Brain microvascular endothelial cell (primary cell): ENCODE data around the gene PRKCB.

Source experiments
- DNase-seq: peaks from one replicate; pipeline ENCODE4 v3.0.0-alpha.2; 2020
- H3K27ac ChIP-seq: fragments of 250-450 bp; sonication (Bioruptor Pico); 2 replicates; pipeline ENCODE4 v1.5.1; 2020; ENCODE audit warnings: mild to moderate bottlenecking, moderate library complexity
- H3K27me3 ChIP-seq: fragments of 250-450 bp; sonication (Bioruptor Pico); replicated peaks from 2 replicates; pipeline ENCODE4 v1.5.1; 2020; ENCODE audit warnings: mild to moderate bottlenecking
- H3K36me3 ChIP-seq: fragments of 250-450 bp; sonication (Bioruptor Pico); replicated peaks from 2 replicates; pipeline ENCODE4 v1.5.1; 2020; ENCODE audit warnings: mild to moderate bottlenecking
- H3K4me3 ChIP-seq: 2 replicates; pipeline ENCODE4 v1.5.1; 2011; ENCODE audit warnings: low read depth, mild to moderate bottlenecking, control low read depth, low read length, moderate library complexity
- in situ Hi-C: cut with HindIII; loops from 2 replicates; pipeline ENCODE4 v1.10.0; 2017; ENCODE audit warnings: low sequenced_read_pairs, low pct_ligation_motif_present
- TF ChIP-seq, protein P1 (sequence below): IDR thresholded peaks from 2 replicates; pipeline ENCODE4 v1.5.1; 2011; ENCODE audit warnings: low read depth, mild to moderate bottlenecking, moderate library complexity, low read length, control low read depth, inconsistent platforms; ENCODE audit errors: missing control alignments

PRKCB gene

DNA sequence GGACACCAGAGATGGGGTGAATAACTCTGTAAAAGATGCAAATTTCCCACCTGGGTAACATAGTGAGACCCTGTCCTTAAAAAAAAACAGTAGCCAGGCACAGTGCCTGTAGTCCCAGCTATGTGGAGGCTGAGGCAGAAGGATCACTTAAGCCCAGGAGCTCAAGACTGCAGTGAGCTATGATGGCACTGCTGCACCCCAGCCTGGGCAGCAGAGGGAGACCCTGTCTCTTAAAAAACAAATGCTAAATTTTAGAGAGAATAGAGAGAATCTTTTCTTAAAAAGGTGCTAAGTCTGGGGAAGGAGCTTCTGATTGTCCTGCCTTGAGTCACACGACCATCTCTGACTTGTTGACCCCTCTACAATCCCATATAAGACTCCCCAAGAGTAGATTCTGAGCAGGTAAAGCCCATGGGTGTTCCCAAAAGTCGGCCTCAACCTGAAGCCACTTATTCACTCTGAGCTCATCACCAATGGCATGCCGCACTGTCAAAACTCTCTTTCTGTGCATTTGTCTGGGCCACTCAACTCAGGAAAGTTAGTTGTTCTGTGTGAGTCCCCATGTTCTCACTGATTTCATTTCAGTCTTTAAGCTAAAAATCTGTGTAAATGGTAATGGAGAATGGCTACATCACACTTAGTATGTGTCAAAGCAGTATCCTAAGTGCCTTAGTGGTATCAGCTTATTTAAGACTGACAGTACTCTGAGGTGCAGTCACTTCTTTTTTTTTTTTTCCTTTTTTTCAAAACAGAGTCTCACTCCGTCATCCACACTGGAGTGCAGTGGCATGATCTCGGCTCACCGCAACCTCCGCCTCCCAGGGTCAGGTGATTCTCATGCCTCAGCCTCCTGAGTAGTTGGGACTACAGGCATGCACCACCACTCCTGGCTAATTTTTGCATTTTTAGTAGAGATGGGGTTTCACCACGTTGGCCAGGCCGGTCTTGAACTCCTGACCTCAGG, 41.6 kb downstream of the PRKCB start:
- no peaks in the 10 kb centered on the region for H3K27me3 ChIP-seq
- no peak overlapping the region for H3K4me3 ChIP-seq
- no peaks in the 10 kb centered on the region for H3K36me3 ChIP-seq
- no peak overlapping the region for H3K27ac ChIP-seq
- DNase-seq, result no peak
- TF ChIP-seq, protein P1, sequence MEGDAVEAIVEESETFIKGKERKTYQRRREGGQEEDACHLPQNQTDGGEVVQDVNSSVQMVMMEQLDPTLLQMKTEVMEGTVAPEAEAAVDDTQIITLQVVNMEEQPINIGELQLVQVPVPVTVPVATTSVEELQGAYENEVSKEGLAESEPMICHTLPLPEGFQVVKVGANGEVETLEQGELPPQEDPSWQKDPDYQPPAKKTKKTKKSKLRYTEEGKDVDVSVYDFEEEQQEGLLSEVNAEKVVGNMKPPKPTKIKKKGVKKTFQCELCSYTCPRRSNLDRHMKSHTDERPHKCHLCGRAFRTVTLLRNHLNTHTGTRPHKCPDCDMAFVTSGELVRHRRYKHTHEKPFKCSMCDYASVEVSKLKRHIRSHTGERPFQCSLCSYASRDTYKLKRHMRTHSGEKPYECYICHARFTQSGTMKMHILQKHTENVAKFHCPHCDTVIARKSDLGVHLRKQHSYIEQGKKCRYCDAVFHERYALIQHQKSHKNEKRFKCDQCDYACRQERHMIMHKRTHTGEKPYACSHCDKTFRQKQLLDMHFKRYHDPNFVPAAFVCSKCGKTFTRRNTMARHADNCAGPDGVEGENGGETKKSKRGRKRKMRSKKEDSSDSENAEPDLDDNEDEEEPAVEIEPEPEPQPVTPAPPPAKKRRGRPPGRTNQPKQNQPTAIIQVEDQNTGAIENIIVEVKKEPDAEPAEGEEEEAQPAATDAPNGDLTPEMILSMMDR, result no peak
- in situ Hi-C loops, result no loop called here

DNA sequence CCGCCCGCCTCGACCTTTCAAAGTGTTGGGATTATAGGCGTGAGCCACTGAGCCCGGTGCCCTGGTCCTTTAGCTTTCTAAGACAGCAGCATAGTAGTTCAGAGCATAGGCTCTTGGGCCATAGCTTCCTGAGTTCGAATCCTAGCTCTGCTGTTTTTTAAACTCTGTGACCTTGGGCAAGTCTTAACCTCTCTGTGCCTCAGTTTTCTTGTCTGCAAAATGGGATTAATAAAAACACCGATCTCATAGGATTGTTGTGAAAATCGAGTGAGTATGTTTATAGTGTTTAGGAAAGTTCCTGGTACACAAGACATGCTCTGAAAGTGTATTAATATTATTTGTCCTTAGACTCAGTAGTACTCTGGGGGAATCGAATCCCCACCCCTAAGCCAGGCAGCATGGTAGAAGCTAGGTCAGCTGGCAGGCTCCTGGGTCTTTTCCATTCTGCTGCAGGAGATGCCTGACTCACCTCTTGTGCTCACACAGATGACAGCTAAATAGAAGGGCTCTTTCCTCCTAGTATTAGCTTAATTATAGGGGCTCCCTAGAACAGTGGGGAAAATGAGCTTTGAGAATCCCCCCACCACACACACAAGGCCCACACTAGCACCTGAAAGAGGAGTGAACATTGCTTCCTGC, 44.1 kb downstream of the PRKCB start:
- H3K36me3 ChIP-seq, result no peaks in the 10 kb centered on the region
- in situ Hi-C loops, result no loop called here
- H3K27ac ChIP-seq, result no peak overlapping the region
- TF ChIP-seq, protein P1, result no peak
- no peaks in the 10 kb centered on the region for H3K27me3 ChIP-seq
- no peak for DNase-seq
- H3K4me3 ChIP-seq, result no peak overlapping the region

DNA sequence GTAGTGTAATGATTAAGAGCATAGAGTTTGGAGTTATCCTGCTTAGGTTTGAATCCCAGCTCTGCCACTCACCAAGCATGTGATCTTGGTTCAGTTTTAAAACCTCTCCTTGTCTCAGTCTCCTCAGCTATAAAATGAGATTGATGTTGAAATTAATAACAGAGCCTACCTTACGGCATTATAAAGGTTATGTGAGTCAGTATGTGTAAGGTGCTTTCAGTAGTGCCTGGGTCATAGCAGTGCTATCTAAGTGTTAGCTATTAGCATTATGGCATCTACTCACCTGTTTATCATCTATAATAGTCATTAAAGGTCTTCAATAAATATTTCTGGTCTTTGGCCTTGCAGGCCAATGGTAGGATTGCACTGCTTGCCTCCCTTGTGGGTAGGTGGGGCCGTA, 53.4 kb downstream of the PRKCB start:
- Histone ChIP-seq H3K27ac (no peak overlapping the region), H3K36me3 (no peaks in the 10 kb centered on the region), H3K4me3 (no peak overlapping the region), H3K27me3 (no peaks in the 10 kb centered on the region)
- in situ Hi-C loops, result no loop called here
- TF ChIP-seq, protein P1, result no peak
- DNase-seq, result no peak

- DNase-seq, result no peak
- H3K27me3 ChIP-seq, result no peaks in the 10 kb centered on the region
- in situ Hi-C loops, result no loop called here
- no peak overlapping the region for H3K4me3 ChIP-seq
- no peak overlapping the region for H3K27ac ChIP-seq
- TF ChIP-seq, protein P1, result no peak
- no peaks in the 10 kb centered on the region for H3K36me3 ChIP-seq
Observed at GRCh38 chr16:23893986-23894385, 58.2 kb downstream of the PRKCB start.

- no peak overlapping the region for H3K4me3 ChIP-seq
- no peak overlapping the region for H3K27ac ChIP-seq
- TF ChIP-seq, protein P1, result no peak
- no peaks in the 10 kb centered on the region for H3K36me3 ChIP-seq
- in situ Hi-C loops, result no loop called here
- no peak for DNase-seq
- H3K27me3 ChIP-seq, result no peaks in the 10 kb centered on the region
Observed at GRCh38 chr16:23895052-23895451, 59.3 kb downstream of the PRKCB start.
